IPS-20b (cell line): Measurements from ENCODE around the gene CTBP2.
A peak's percentile ranks its signal among the peaks of the same experiment; 100 is the strongest.

Experiments
- H3K27ac ChIP-seq: one replicate; pipeline ENCODE4 v1.5.1; 2013; ENCODE audit warnings: low read length
- H3K27me3 ChIP-seq: 2 replicates; pipeline ENCODE4 v1.6.1; 2013; ENCODE audit warnings: mild to moderate bottlenecking, low read length, inconsistent platforms; ENCODE audit not compliant: insufficient read depth
- H3K36me3 ChIP-seq: 2 replicates; pipeline ENCODE4 v1.6.1; 2013; ENCODE audit warnings: low read depth, mild to moderate bottlenecking, inconsistent platforms, low read length, moderate library complexity; ENCODE audit not compliant: insufficient read depth
- H3K4me1 ChIP-seq: 2 replicates; pipeline ENCODE4 v1.6.1; 2013; ENCODE audit warnings: mild to moderate bottlenecking, control low read depth, inconsistent platforms, low read length, moderate library complexity; ENCODE audit not compliant: insufficient read depth
- H3K4me3 ChIP-seq: 2 replicates; pipeline ENCODE4 v1.5.1; 2013; ENCODE audit warnings: mild to moderate bottlenecking, low read length, inconsistent platforms
- H3K9ac ChIP-seq: 2 replicates; pipeline ENCODE4 v1.6.1; 2013; ENCODE audit warnings: low read depth, mild to moderate bottlenecking, inconsistent platforms, low read length, moderate library complexity
- H3K9me3 ChIP-seq: 2 replicates; pipeline ENCODE4 v1.6.1; 2013; ENCODE audit warnings: mild to moderate bottlenecking, low read depth, low read length, inconsistent platforms; ENCODE audit not compliant: insufficient read depth

CTBP2 gene

GRCh38 chr10:125147971-125148439 lies 12.4 kb downstream of the CTBP2 start:
- peaks cover 58% of the 10 kb centered on the region for H3K4me1 ChIP-seq
- no peak overlapping the region for H3K4me3 ChIP-seq
- H3K27me3 ChIP-seq, result no peaks in the 10 kb centered on the region
- H3K9ac ChIP-seq, result peak overlapping the region; percentile 54; the same call in 1 of the 2 replicates
- H3K9me3 ChIP-seq, result no peaks in the 10 kb centered on the region
- H3K36me3 ChIP-seq, result peaks cover 64% of the 10 kb centered on the region
- peak overlapping the region; percentile 76 for H3K27ac ChIP-seq

- no peak overlapping the region for H3K9ac ChIP-seq
- no peaks in the 10 kb centered on the region for H3K9me3 ChIP-seq
- no peak overlapping the region for H3K27ac ChIP-seq
- H3K4me1 ChIP-seq, result peaks cover 51% of the 10 kb centered on the region
- peaks cover 73% of the 10 kb centered on the region for H3K36me3 ChIP-seq
- no peaks in the 10 kb centered on the region for H3K27me3 ChIP-seq
- H3K4me3 ChIP-seq, result no peak overlapping the region
These were observed 13.4 kb downstream of the CTBP2 start for GRCh38 chr10:125146791-125147579.

- Histone ChIP-seq H3K4me1 (peaks cover 43% of the 10 kb centered on the region), H3K27me3 (no peaks in the 10 kb centered on the region), H3K9ac (no peak overlapping the region), H3K9me3 (no peaks in the 10 kb centered on the region), H3K36me3 (peaks cover 70% of the 10 kb centered on the region), H3K27ac (no peak overlapping the region), H3K4me3 (no peak overlapping the region)
These were observed 14.7 kb downstream of the CTBP2 start for GRCh38 chr10:125145636-125146035.

GRCh38 chr10:125144693-125145623 lies 15.4 kb downstream of the CTBP2 start:
- no peaks in the 10 kb centered on the region for H3K9me3 ChIP-seq
- H3K9ac ChIP-seq, result no peak overlapping the region
- no peak overlapping the region for H3K27ac ChIP-seq
- H3K4me3 ChIP-seq, result no peak overlapping the region
- H3K36me3 ChIP-seq, result peaks cover 66% of the 10 kb centered on the region
- H3K4me1 ChIP-seq, result peaks cover 40% of the 10 kb centered on the region
- H3K27me3 ChIP-seq, result no peaks in the 10 kb centered on the region

- H3K27ac ChIP-seq, result no peak overlapping the region
- H3K27me3 ChIP-seq, result no peaks in the 10 kb centered on the region
- no peak overlapping the region for H3K4me3 ChIP-seq
- H3K9ac ChIP-seq, result no peak overlapping the region
- peaks cover 34% of the 10 kb centered on the region for H3K4me1 ChIP-seq
- H3K36me3 ChIP-seq, result peaks cover 64% of the 10 kb centered on the region
- no peaks in the 10 kb centered on the region for H3K9me3 ChIP-seq
These were observed 16.2 kb downstream of the CTBP2 start for GRCh38 chr10:125144206-125144605.

GRCh38 chr10:125142946-125143345 lies 17.4 kb downstream of the CTBP2 start:
- Histone ChIP-seq H3K27ac (no peak overlapping the region), H3K36me3 (peaks cover 64% of the 10 kb centered on the region), H3K4me3 (no peak overlapping the region), H3K9ac (no peak overlapping the region), H3K4me1 (peaks cover 31% of the 10 kb centered on the region), H3K9me3 (no peaks in the 10 kb centered on the region), H3K27me3 (no peaks in the 10 kb centered on the region)

GRCh38 chr10:125141860-125142484 lies 18.4 kb downstream of the CTBP2 start:
- Histone ChIP-seq H3K27me3 (no peaks in the 10 kb centered on the region), H3K9ac (no peak overlapping the region), H3K4me1 (peaks cover 39% of the 10 kb centered on the region), H3K9me3 (no peaks in the 10 kb centered on the region), H3K27ac (no peak overlapping the region), H3K36me3 (peaks cover 65% of the 10 kb centered on the region), H3K4me3 (no peak overlapping the region)

- H3K27me3 ChIP-seq, result no peaks in the 10 kb centered on the region
- H3K27ac ChIP-seq, result no peak overlapping the region
- H3K4me3 ChIP-seq, result no peak overlapping the region
- peaks cover 65% of the 10 kb centered on the region for H3K36me3 ChIP-seq
- H3K9me3 ChIP-seq, result no peaks in the 10 kb centered on the region
- H3K4me1 ChIP-seq, result peaks cover 46% of the 10 kb centered on the region
- no peak overlapping the region for H3K9ac ChIP-seq
These were observed 19.1 kb downstream of the CTBP2 start for GRCh38 chr10:125141150-125141859.

GRCh38 chr10:125140151-125140550 lies 20.2 kb downstream of the CTBP2 start:
- no peaks in the 10 kb centered on the region for H3K9me3 ChIP-seq
- no peaks in the 10 kb centered on the region for H3K27me3 ChIP-seq
- H3K9ac ChIP-seq, result no peak overlapping the region
- no peak overlapping the region for H3K27ac ChIP-seq
- H3K4me1 ChIP-seq, result peaks cover 57% of the 10 kb centered on the region
- H3K4me3 ChIP-seq, result no peak overlapping the region
- peaks cover 71% of the 10 kb centered on the region for H3K36me3 ChIP-seq

- H3K4me1 ChIP-seq, result peaks cover 61% of the 10 kb centered on the region
- peak overlapping the region; percentile 44 for H3K27ac ChIP-seq
These were observed 22.5 kb downstream of the CTBP2 start for GRCh38 chr10:125137601-125138438.

More at GRCh38 chr10:125137601-125138438, 22.5 kb downstream of the CTBP2 start:
- Histone ChIP-seq H3K9ac (no peak overlapping the region), H3K27me3 (no peaks in the 10 kb centered on the region), H3K36me3 (peaks cover 74% of the 10 kb centered on the region), H3K9me3 (no peaks in the 10 kb centered on the region), H3K4me3 (no peak overlapping the region)
